K562 (cell line): ENCODE measurements around the gene MYO18A. TPM values are rescaled to one million over a fixed set of nuclear protein-coding genes. Genes with fewer than 3 reads are reported as not detected.
A peak's percentile ranks its signal among the peaks of the same experiment; 100 is the strongest.

Source experiments
- ARHGAP35 ChIP-seq: fragments of 450-650 bp; IDR thresholded peaks from 2 replicates; pipeline ENCODE4 v1.6.1; 2018; ENCODE audit not compliant: partially characterized antibody
- ATF7 ChIP-seq: fragments of 450-650 bp; IDR thresholded peaks from 2 replicates; pipeline ENCODE4 v1.7.1; 2014; ENCODE audit warnings: mild to moderate bottlenecking, moderate library complexity
- EP300 ChIP-seq: IDR thresholded peaks from 2 replicates; pipeline ENCODE4 v1.6.1; 2012; ENCODE audit warnings: low read length, improper control_type of control experiment
- ERF ChIP-seq: fragments of 450-650 bp; formaldehyde crosslinking; IDR thresholded peaks from 2 replicates; pipeline ENCODE4 v1.4.0; 2020; ENCODE audit warnings: mild to moderate bottlenecking, mixed read lengths
- ETV5 ChIP-seq: sonication (generic); formaldehyde crosslinking; IDR thresholded peaks from 2 replicates; pipeline ENCODE4 v1.4.0; 2020; ENCODE audit warnings: low read depth, mild to moderate bottlenecking, missing genetic modification reagents
- KDM1A ChIP-seq, 2 experiments: fragments of 450-650 bp; IDR thresholded peaks; 2 replicates each; pipeline ENCODE4 v1.6.1; 2016; ENCODE audit warnings: mild to moderate bottlenecking in 2 of 2
- MYC ChIP-seq, 2 experiments: fragments of 250-450 bp in 1 of 2; sonication (Bioruptor Pico) in 1 of 2; IDR thresholded peaks; 2 replicates each; pipeline versions ENCODE4 v1.5.1 to v1.6.1; 2012 to 2021; ENCODE audit warnings: low read depth in 2 of 2, borderline replicate concordance in 1 of 2, improper control_type of control experiment in 1 of 2, low read length in 1 of 2, mild to moderate bottlenecking in 1 of 2, moderate library complexity in 1 of 2
- NCOR1 ChIP-seq: fragments of 450-650 bp; IDR thresholded peaks from 2 replicates; pipeline ENCODE4 v1.6.1; 2016; ENCODE audit warnings: mild to moderate bottlenecking, moderate library complexity
- NRF1 ChIP-seq, 2 experiments: fragments of 450-650 bp; IDR thresholded peaks in 1 of 2; conservative IDR thresholded peaks in 1 of 2; 2 replicates each; pipeline ENCODE4 v1.6.1; 2014; ENCODE audit warnings: mild to moderate bottlenecking in 2 of 2
- PTBP1 ChIP-seq: fragments of 200-400 bp; formaldehyde crosslinking; IDR thresholded peaks from 2 replicates; pipeline ENCODE4 v1.6.1; 2017; ENCODE audit warnings: low read depth, low read length
- RBM25 ChIP-seq: fragments of 200-400 bp; formaldehyde crosslinking; IDR thresholded peaks from 2 replicates; pipeline ENCODE4 v1.6.1; 2018; ENCODE audit warnings: low read length, low read depth, moderate library complexity; ENCODE audit not compliant: severe bottlenecking
- SMARCB1 ChIP-seq: IDR thresholded peaks from 2 replicates; pipeline ENCODE4 v1.6.1; 2011; ENCODE audit warnings: improper control_type of control experiment, low read depth; ENCODE audit not compliant: insufficient read length
- ZNF217 ChIP-seq: sonication (generic); formaldehyde crosslinking; IDR thresholded peaks from 2 replicates; pipeline ENCODE4 v1.8.0; 2022; ENCODE audit warnings: mild to moderate bottlenecking, missing genetic modification reagents
- polyA plus RNA-seq, 8 experiments: library from polyadenylated mRNA; depleted of rRNA in 4 of 8; stranded (reverse) in 5 of 8; unstranded in 3 of 8; fragments of >200 nt; fragmentation: Nextera tagmentation in 2 of 8; fragmentation: Illumina TruSeq in 1 of 8; extraction: Ambion mirVana in 2 of 8; extraction: Trizol in 1 of 8; gene quantifications; 2 replicates each; pipeline versions ENCODE4 v1.2.1 to v1.2.3, GENCODE V29; 2011 to 2014; ENCODE audit warnings: inconsistent platforms in 1 of 8, missing spikeins in 1 of 8
- total RNA-seq, 7 experiments: library from RNA; depleted of rRNA in 6 of 7; stranded (reverse); fragments of >200 nt in 6 of 7; fragmentation: Illumina TruSeq in 2 of 7; extraction: Trizol in 2 of 7; gene quantifications; 2 replicates each; pipeline versions ENCODE4 v1.2.1 to v1.2.3, GENCODE V29; 2011 to 2021; ENCODE audit warnings: low replicate concordance in 1 of 7
- TF ChIP-seq, protein P1 (sequence below): fragments of 250-450 bp; sonication (Bioruptor Pico); IDR thresholded peaks from 2 replicates; pipeline ENCODE4 v1.4.0; 2020; ENCODE audit warnings: mild to moderate bottlenecking, moderate library complexity
- TF ChIP-seq, protein P2 (sequence below): fragments of 450-650 bp; IDR thresholded peaks from 2 replicates; pipeline ENCODE4 v1.6.1; 2016; ENCODE audit warnings: borderline replicate concordance
- TF ChIP-seq, protein P3 (sequence below): sonication (generic); formaldehyde crosslinking; IDR thresholded peaks from 2 replicates; pipeline ENCODE4 v1.8.0; 2022; ENCODE audit warnings: mild to moderate bottlenecking, missing genetic modification reagents

MYO18A gene
- total and polyA plus RNA-seq, 9 of the 15 experiments (the other 6 are each of a cell fraction or from before 2014, with no cell fraction given), result 2.5 to 65.4 (median 17.1) TPM

DNA sequence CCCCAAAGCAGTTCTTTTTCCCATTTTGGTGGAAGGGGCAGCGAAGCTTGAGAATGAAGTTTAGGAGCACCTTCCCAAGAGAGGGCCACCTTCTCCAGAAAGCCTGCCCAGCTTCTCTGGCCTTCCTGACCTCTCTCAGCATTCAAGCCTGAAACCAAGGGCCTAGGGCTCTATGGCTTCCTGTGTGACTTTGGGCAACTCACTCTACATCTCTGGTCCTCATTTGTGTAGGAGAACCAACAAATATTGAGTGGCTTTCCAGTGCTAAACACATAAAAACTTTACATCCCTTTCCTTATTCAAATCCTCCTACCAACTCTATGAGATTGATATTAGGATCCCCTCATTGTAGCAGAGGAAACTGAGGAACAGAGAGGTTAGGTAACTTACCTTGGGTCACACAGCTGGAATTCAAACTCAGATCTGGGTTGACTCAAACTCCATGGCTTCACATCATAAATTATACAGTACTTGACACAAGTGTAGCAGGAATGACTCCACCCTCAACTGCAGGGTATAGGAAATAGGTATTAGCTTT, 32.0 kb upstream of the MYO18A start (continued):
- TF ChIP-seq, protein P1, sequence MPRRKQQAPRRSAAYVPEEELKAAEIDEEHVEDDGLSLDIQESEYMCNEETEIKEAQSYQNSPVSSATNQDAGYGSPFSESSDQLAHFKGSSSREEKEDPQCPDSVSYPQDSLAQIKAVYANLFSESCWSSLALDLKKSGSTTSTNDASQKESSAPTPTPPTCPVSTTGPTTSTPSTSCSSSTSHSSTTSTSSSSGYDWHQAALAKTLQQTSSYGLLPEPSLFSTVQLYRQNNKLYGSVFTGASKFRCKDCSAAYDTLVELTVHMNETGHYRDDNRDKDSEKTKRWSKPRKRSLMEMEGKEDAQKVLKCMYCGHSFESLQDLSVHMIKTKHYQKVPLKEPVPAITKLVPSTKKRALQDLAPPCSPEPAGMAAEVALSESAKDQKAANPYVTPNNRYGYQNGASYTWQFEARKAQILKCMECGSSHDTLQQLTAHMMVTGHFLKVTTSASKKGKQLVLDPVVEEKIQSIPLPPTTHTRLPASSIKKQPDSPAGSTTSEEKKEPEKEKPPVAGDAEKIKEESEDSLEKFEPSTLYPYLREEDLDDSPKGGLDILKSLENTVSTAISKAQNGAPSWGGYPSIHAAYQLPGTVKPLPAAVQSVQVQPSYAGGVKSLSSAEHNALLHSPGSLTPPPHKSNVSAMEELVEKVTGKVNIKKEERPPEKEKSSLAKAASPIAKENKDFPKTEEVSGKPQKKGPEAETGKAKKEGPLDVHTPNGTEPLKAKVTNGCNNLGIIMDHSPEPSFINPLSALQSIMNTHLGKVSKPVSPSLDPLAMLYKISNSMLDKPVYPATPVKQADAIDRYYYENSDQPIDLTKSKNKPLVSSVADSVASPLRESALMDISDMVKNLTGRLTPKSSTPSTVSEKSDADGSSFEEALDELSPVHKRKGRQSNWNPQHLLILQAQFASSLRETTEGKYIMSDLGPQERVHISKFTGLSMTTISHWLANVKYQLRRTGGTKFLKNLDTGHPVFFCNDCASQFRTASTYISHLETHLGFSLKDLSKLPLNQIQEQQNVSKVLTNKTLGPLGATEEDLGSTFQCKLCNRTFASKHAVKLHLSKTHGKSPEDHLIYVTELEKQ (CRISPR knock-in tag), result no peak
- TF ChIP-seq KDM1A (IDR thresholded peaks at IDR 0.05) (peak; percentile 84 to 91), ERF (no peak), MYC (IDR thresholded peaks at IDR 0.05; ENCODE audit: low read depth, low read length) (no peak), MYC (CRISPR knock-in tag; IDR thresholded peaks at IDR 0.05; ENCODE audit: borderline replicate concordance, low read depth) (no peak), RBM25 (peak; percentile 99), PTBP1 (peak; percentile 70; the same call in 1 of the 2 replicates), ATF7 (no peak), SMARCB1 (no peak), EP300 (no peak), NCOR1 (no peak), ARHGAP35 (no peak), ZNF217 (no peak), NRF1 (conservative IDR thresholded peaks at IDR 0.05 in 1 of 2, IDR thresholded peaks at IDR 0.05 in 1 of 2) (no peak), ETV5 (CRISPR knock-in tag) (no peak)
- TF ChIP-seq, protein P2, sequence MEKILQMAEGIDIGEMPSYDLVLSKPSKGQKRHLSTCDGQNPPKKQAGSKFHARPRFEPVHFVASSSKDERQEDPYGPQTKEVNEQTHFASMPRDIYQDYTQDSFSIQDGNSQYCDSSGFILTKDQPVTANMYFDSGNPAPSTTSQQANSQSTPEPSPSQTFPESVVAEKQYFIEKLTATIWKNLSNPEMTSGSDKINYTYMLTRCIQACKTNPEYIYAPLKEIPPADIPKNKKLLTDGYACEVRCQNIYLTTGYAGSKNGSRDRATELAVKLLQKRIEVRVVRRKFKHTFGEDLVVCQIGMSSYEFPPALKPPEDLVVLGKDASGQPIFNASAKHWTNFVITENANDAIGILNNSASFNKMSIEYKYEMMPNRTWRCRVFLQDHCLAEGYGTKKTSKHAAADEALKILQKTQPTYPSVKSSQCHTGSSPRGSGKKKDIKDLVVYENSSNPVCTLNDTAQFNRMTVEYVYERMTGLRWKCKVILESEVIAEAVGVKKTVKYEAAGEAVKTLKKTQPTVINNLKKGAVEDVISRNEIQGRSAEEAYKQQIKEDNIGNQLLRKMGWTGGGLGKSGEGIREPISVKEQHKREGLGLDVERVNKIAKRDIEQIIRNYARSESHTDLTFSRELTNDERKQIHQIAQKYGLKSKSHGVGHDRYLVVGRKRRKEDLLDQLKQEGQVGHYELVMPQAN, result peak; percentile 37; the same call in 1 of the 2 replicates
- TF ChIP-seq, protein P3, sequence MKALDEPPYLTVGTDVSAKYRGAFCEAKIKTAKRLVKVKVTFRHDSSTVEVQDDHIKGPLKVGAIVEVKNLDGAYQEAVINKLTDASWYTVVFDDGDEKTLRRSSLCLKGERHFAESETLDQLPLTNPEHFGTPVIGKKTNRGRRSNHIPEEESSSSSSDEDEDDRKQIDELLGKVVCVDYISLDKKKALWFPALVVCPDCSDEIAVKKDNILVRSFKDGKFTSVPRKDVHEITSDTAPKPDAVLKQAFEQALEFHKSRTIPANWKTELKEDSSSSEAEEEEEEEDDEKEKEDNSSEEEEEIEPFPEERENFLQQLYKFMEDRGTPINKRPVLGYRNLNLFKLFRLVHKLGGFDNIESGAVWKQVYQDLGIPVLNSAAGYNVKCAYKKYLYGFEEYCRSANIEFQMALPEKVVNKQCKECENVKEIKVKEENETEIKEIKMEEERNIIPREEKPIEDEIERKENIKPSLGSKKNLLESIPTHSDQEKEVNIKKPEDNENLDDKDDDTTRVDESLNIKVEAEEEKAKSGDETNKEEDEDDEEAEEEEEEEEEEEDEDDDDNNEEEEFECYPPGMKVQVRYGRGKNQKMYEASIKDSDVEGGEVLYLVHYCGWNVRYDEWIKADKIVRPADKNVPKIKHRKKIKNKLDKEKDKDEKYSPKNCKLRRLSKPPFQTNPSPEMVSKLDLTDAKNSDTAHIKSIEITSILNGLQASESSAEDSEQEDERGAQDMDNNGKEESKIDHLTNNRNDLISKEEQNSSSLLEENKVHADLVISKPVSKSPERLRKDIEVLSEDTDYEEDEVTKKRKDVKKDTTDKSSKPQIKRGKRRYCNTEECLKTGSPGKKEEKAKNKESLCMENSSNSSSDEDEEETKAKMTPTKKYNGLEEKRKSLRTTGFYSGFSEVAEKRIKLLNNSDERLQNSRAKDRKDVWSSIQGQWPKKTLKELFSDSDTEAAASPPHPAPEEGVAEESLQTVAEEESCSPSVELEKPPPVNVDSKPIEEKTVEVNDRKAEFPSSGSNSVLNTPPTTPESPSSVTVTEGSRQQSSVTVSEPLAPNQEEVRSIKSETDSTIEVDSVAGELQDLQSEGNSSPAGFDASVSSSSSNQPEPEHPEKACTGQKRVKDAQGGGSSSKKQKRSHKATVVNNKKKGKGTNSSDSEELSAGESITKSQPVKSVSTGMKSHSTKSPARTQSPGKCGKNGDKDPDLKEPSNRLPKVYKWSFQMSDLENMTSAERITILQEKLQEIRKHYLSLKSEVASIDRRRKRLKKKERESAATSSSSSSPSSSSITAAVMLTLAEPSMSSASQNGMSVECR (CRISPR knock-in tag), result no peak
